Sigmoid colon (tissue), 4 donors: ENCODE measurements around the gene RPS14.

Source experiments
- POLR2A ChIP-seq, 2 donors: fragments of 450-650 bp; IDR thresholded peaks; one replicate each; pipeline ENCODE4 v1.6.1; 2016; ENCODE audit warnings: antibody characterized with exemption in 2 of 2, mild to moderate bottlenecking in 2 of 2, moderate library complexity in 2 of 2
- POLR2AphosphoS5 ChIP-seq, 4 donors: sonication (generic); formaldehyde crosslinking; IDR thresholded peaks; one replicate each; pipeline ENCODE4 v1.6.1; 2017; ENCODE audit warnings: antibody characterized with exemption in 4 of 4
- TF ChIP-seq, protein P1 (sequence below), 4 experiments: fragments of 450-650 bp in 3 of 4; fragments of 200-600 bp in 1 of 4; IDR thresholded peaks; one replicate each; pipeline ENCODE4 v1.5.1; 2016 to 2019; ENCODE audit warnings: antibody characterized with exemption in 4 of 4, mild to moderate bottlenecking in 3 of 4, moderate library complexity in 2 of 4

DNA sequence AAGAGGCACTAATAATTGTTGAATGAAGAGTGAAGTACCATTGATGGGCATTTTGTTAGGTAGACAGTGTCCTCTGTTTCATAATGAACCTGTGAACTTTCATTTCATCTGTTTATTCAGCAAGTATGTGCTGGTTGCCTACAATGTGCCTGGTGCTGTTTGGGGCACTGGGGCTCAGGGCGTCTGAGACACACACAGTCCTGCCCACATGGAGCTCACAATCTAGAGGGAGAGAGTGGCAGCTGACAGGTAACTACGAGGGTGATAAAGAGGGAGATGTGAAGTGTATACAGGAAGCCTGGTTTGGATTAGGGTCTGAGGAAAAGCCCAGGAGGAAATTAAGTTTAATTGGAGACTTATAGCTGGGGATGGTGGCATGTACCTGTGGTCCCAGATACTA, 29.9 kb upstream of the RPS14 start:
- no peak for TF ChIP-seq POLR2AphosphoS5 (IDR thresholded peaks at IDR 0.05)
- TF ChIP-seq, protein P1, sequence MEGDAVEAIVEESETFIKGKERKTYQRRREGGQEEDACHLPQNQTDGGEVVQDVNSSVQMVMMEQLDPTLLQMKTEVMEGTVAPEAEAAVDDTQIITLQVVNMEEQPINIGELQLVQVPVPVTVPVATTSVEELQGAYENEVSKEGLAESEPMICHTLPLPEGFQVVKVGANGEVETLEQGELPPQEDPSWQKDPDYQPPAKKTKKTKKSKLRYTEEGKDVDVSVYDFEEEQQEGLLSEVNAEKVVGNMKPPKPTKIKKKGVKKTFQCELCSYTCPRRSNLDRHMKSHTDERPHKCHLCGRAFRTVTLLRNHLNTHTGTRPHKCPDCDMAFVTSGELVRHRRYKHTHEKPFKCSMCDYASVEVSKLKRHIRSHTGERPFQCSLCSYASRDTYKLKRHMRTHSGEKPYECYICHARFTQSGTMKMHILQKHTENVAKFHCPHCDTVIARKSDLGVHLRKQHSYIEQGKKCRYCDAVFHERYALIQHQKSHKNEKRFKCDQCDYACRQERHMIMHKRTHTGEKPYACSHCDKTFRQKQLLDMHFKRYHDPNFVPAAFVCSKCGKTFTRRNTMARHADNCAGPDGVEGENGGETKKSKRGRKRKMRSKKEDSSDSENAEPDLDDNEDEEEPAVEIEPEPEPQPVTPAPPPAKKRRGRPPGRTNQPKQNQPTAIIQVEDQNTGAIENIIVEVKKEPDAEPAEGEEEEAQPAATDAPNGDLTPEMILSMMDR (IDR thresholded peaks at IDR 0.05) = no peak
- no peak for TF ChIP-seq POLR2A (IDR thresholded peaks at IDR 0.05)
